Mucosa of rectum (tissue), 2 donors: Measurements from ENCODE around the gene FLOT1.
A peak's percentile ranks its signal among the peaks of the same experiment; 100 is the strongest.
"Not testable (repeated sequence)": the region's sequence is repeated elsewhere in the genome, so short reads cannot be mapped to it uniquely, and the experiment has no call there.

ENCODE experiments used
- H3K27ac ChIP-seq, 2 donors: one replicate each; pipeline ENCODE4 v1.7.0; 2013; ENCODE audit warnings: inconsistent platforms in 2 of 2, low read depth in 2 of 2, low read length in 2 of 2
- H3K27me3 ChIP-seq, 2 donors: one replicate each; pipeline ENCODE4 v1.7.0; 2013; ENCODE audit warnings: low read length in 2 of 2; ENCODE audit not compliant: control insufficient read depth in 2 of 2, insufficient read depth in 2 of 2
- H3K36me3 ChIP-seq, 2 donors: one replicate each; pipeline ENCODE4 v1.7.0; 2013; ENCODE audit warnings: low read length in 2 of 2; ENCODE audit not compliant: control insufficient read depth in 2 of 2, insufficient read depth in 2 of 2
- H3K4me1 ChIP-seq, 2 donors: one replicate each; pipeline ENCODE4 v1.7.0; 2013; ENCODE audit warnings: low read length in 2 of 2, mild to moderate bottlenecking in 1 of 2; ENCODE audit not compliant: control insufficient read depth in 2 of 2, insufficient read depth in 2 of 2
- H3K4me3 ChIP-seq, 2 donors: one replicate each; pipeline ENCODE4 v1.7.0; 2013; ENCODE audit warnings: low read length in 2 of 2
- H3K9ac ChIP-seq, 2 donors: one replicate each; pipeline ENCODE4 v1.7.0; 2013; ENCODE audit warnings: low read length in 2 of 2, low read depth in 1 of 2, mild to moderate bottlenecking in 1 of 2
- H3K9me3 ChIP-seq, 2 donors: one replicate each; pipeline ENCODE4 v1.7.0; 2013; ENCODE audit warnings: low read length in 2 of 2; ENCODE audit not compliant: control insufficient read depth in 2 of 2
- donor health status: healthy.
- donor health status: Normal muscosa, but diverticular disease.

Gene FLOT1

DNA sequence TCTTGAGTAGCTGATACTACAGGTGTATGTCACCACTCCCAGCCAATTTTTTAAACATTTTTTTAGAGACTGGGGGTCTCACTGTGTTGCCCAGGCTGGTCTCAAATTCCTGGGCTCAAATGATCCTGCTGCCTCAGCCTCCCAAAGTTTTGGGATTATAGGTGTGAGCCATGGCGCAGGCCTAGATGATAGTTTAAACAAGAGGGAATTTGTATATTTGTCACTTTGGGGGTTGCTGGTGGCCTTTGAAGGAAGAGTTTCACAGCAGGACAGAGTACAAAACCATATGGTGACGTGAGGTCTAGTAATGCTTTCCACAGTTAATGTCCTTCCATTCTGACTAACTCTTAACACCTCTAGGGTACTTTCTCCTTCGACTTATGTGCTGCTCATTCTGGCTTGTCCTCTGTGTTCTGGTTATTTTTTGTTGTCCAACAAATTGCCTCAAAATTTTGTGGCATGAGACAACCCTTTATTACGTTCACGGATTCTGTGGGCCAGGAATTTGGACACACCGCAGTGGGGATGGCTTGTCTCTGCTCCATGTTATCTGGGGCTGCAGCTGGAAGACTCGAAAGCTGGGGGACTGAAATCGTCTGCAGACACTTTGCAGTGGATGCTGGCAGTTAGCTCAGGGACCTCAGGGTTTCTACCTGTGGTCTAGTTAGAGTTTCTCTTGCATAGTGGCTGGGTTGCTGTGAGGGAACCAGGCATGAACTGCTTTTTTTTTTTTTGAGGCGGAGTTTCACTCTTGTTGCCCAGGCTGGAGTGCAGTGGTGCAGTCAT, 24.9 kb upstream of the FLOT1 start:
- H3K4me3 ChIP-seq: no peak overlapping the region
- H3K36me3 ChIP-seq: no peaks in the 10 kb centered on the region
- peaks cover 14 to 15% of the 10 kb centered on the region in 2 donors for H3K4me1 ChIP-seq
- H3K9me3 ChIP-seq: no peaks in the 10 kb centered on the region
- H3K27me3 ChIP-seq: no peaks in the 10 kb centered on the region
- no peak overlapping the region for H3K9ac ChIP-seq
- no peak overlapping the region for H3K27ac ChIP-seq

DNA sequence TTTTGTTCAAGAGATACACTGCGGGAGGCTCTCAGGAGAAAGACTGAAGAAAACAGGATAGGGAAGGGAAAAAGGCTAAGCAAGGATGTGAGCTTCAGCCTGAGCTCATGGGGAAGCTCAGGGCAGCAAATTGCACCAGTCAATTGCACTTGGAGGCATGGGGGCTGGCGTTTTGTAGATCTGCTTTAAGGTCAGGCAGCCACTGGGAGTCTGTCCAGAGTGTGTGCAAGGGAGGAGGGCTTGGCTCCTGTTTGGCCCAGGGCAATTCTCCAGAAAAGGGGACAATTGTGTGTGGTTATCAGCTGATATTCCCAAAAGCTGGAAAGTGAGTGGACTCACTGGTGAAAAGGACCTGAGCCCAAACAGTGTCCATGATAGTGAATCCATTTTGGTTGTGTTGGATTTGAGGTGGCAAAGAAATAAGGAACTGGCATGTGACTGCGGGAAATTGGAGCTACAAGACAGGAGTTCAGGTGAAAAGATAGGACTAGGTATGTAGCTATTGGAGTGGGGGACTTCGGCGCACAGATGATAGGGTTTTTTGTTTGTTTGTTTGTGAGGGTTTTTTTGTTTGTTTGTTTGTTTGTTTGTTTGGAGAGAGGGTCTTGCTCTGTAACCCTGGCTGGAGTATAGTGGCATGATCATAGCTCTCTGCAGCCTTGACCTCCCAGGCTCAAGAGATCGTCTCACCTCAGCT, 24.1 kb upstream of the FLOT1 start:
- Histone ChIP-seq H3K9ac (no peak overlapping the region), H3K36me3 (no peaks in the 10 kb centered on the region), H3K27me3 (no peaks in the 10 kb centered on the region), H3K4me1 (peaks cover 14 to 15% of the 10 kb centered on the region in 2 donors), H3K4me3 (no peak overlapping the region), H3K27ac (no peak overlapping the region), H3K9me3 (no peaks in the 10 kb centered on the region)

DNA sequence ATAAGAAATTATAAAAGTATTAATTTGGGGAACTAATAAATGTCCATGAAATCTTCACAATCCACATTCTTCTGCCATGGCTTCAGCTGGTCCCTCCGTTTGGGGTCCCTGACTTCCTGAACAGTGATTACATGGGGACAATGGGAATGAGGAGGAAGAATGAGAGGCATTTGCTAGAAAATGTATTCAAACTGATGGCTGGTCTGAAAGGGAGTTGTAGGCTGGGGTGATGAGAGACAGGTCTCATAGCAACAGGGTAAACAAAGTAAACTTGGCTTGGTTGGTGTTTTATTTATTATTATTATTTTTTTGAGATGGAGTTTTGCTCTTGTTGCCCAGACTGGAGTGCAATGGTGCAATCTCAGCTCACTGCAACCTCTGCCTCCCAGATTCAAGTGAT, 23.0 kb upstream of the FLOT1 start:
- H3K4me3 ChIP-seq, H3K9me3 ChIP-seq, H3K27ac ChIP-seq, H3K9ac ChIP-seq, H3K27me3 ChIP-seq, H3K36me3 ChIP-seq: not testable (repeated sequence)
- peaks cover 14 to 15% of the 10 kb centered on the region in 2 donors for H3K4me1 ChIP-seq

DNA sequence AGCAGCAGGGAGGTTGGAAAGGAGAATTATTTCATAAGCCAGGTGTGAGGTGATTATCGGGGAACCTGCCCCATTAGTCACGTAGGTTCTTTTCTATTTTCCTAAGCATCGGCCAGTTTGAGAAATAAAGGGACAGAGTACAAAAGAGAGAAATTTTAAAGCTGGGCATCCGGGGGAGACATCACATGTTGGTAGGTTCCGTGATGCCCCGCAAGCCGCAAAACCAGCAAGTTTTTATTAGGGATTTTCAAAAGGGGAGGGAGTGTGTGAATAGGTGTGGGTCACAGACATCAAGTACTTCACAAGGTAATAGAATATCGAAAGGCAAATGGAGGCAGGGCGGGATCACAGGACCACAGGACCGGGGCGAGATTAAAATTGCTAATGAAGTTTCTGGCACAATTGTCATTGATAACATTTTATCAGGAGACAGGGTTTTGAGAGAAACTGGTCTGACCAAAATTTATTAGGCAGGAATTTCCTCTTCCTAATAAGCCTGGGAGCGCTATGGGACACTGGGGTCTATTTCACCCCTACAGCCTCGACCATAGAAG, 22.1 kb upstream of the FLOT1 start:
- H3K27me3 ChIP-seq, H3K4me3 ChIP-seq, H3K36me3 ChIP-seq, H3K9me3 ChIP-seq, H3K27ac ChIP-seq, H3K9ac ChIP-seq: not testable (repeated sequence)
- H3K4me1 ChIP-seq: peaks cover 14 to 15% of the 10 kb centered on the region in 2 donors

DNA sequence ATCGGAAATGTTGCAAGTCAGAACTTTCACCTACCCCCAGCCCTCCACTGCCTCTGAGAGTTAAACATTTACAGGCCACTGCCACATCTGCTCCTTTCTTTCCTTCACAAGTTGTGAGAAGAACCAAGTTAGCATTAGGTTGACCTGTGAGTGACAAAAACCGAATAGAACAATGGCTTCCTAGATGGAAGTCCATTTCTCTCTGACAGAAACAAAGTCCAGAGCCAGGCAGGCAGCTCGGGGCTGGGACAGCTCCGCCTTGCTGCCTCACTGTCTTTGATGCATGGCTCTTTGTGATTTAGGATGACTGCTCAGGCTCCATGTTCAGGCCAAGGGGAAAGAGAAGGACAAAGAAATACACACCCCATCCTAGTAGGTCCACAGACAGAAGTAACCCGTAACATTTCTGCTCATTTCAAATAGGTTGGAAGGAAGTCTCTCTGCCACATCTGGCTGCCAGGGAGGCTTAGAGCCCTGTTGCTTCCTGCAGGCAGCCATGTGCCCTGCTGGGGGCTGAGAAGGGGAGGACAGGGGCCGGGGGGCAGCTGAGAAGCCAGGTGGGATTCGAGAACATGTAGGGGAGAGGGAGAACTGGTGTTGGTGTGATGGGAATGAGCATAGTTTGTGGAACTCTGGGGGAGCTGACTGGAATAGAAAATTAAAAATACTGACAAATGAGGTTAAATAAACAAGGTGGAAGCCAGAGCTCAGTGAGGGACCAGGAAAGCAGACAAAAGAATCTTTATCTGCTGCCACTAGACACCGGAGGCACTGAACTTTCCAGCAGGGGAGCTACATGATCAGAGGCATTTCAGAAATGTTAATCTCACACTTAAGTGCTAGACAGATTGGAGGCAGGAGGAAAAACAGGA, 21.4 kb upstream of the FLOT1 start:
- H3K4me3 ChIP-seq: no peak overlapping the region
- H3K9ac ChIP-seq: no peak overlapping the region
- H3K27ac ChIP-seq: peak overlapping the region; percentile 16 to 38
- no peaks in the 10 kb centered on the region for H3K36me3 ChIP-seq
- peaks cover 8 to 12% of the 10 kb centered on the region in 2 donors for H3K4me1 ChIP-seq
- no peaks in the 10 kb centered on the region for H3K9me3 ChIP-seq
- H3K27me3 ChIP-seq: no peaks in the 10 kb centered on the region

DNA sequence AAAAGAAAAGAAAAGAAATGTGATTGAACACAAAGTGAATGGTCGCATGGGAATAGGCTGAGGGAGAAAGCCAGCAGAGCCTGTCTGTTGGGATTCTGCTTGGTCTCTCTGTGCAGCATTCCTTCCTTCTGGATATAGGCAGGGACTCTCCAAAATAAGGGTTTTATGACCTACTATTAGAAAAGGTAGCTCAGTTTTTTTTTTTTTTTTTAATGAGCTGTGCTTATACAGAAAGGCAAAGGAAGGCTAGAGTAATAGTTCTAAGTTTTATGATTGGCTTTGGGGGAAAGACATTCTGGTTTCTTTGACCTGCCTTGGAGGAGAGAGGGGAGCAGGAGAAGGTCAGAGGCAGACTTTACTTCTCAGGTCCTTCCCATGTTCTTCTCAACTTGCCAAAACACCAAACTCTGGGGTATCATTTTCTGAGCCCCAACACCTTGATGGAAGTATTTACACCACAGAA, 20.7 kb upstream of the FLOT1 start:
- H3K4me1 ChIP-seq: peaks cover 7 to 12% of the 10 kb centered on the region in 2 donors
- peak overlapping the region in 1 of 2 donors; percentile 16 for H3K27ac ChIP-seq
- H3K4me3 ChIP-seq: no peak overlapping the region
- no peaks in the 10 kb centered on the region for H3K36me3 ChIP-seq
- H3K9me3 ChIP-seq: no peaks in the 10 kb centered on the region
- no peak overlapping the region for H3K9ac ChIP-seq
- no peaks in the 10 kb centered on the region for H3K27me3 ChIP-seq

DNA sequence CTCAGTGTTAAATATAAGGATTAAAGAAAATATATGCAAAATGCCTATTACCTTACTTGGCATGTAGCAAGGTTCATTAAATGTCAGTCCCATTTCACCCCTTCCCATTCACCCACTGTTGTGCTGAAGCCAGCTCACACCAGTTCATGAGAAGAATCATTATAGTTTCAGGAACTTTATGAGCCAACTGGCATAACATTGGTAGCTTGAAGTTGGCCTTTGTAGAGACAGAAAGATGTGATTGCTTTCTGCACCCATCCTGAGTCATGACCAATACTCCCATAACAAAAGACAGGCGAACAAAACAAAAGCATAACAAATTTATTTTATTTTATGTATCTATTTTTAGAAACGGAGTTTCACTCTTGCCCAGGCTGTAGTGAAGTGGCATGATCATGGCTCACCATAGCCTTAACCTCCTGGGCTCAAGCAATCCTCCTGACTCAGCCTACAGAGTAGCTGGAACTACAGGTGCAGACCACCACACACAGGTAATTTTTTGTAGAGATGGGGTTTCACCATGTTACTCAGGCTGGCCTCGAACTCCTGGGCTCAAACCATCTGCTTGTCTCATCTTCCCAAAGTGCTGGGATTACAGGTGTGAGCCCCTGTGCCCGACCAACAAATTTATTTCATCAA, 19.4 kb upstream of the FLOT1 start:
- Histone ChIP-seq H3K4me1 (peaks cover 7 to 12% of the 10 kb centered on the region in 2 donors), H3K9ac (no peak overlapping the region), H3K4me3 (no peak overlapping the region), H3K27ac (no peak overlapping the region), H3K36me3 (no peaks in the 10 kb centered on the region), H3K9me3 (no peaks in the 10 kb centered on the region), H3K27me3 (no peaks in the 10 kb centered on the region)

DNA sequence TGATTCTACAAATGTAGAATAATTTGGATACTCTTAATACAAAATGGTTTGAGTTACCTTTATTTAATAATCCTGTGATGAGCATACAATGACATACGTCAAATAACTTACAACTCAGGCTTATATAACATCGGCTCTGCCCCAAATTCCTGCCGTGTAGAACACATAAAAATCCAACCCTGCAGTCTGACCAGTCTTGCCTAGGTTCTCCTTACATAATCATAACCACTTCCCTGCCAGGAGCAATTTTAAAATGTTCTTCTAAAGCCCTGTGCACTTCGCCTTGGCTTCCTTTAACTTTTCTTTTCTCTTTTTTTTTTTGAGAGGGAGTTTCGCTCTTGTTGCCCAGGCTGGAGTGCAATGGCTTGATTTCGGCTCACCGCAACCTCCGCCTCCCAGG, 18.1 kb upstream of the FLOT1 start:
- peaks cover 7 to 12% of the 10 kb centered on the region in 2 donors for H3K4me1 ChIP-seq
- H3K9me3 ChIP-seq: no peaks in the 10 kb centered on the region
- H3K9ac ChIP-seq: no peak overlapping the region
- no peak overlapping the region for H3K27ac ChIP-seq
- H3K4me3 ChIP-seq: no peak overlapping the region
- no peaks in the 10 kb centered on the region for H3K36me3 ChIP-seq
- no peaks in the 10 kb centered on the region for H3K27me3 ChIP-seq

DNA sequence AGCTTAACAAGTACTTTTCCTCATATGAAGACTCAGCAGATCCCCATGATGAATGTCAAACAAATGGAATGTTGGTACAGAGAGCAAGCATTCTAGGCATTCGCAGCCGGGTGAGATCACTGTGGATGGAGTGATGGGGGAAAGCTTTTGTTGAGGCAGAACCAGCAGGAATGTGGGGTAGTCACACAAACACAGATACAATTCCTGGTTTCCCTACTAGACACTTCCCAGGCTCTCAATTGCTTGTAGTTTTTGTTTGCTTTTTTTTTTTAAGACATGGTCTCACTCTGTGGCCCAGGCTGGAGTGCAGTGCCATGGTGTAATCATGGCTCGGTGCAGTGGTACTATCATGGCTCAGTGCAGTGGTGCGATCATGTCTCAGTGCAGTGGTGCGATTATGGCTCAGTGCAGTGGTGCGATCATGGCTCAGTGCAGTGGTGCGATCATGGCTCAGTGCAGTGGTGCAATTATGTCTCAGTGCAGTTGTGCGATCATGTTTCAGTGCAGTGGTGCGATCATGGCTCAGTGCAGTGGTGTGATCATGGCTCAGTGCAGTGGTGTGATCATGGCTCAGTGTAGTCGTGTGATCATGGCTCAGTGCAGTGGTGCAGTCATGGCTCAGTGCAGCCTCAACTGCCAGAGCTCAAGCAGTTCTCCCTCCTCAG, 17.2 kb upstream of the FLOT1 start:
- Histone ChIP-seq H3K9me3 (no peaks in the 10 kb centered on the region), H3K4me3 (no peak overlapping the region), H3K27me3 (no peaks in the 10 kb centered on the region), H3K9ac (no peak overlapping the region), H3K27ac (peak overlapping the region in 1 of 2 donors; percentile 13), H3K36me3 (no peaks in the 10 kb centered on the region), H3K4me1 (peaks cover 7 to 12% of the 10 kb centered on the region in 2 donors)
